Activated T-cell treated with anti-CD3 and anti-CD28 coated beads for 48 hours (primary cell): Measurements from ENCODE around the gene CUL5.
"Not testable (repeated sequence)": the region's sequence is repeated elsewhere in the genome, so short reads cannot be mapped to it uniquely, and the experiment has no call there.

Source experiments
- DNase-seq: peaks from one replicate; pipeline ENCODE4 v3.0.0-alpha.2; 2020; ENCODE audit warnings: low read depth

The CUL5 gene

GRCh38 chr11:108025387-108026080, 16.8 kb downstream of the CUL5 start:
- DNase-seq: no peak

- DNase-seq: no peak
Measured at GRCh38 chr11:108027057-108027456, 18.4 kb downstream of the CUL5 start.

DNA sequence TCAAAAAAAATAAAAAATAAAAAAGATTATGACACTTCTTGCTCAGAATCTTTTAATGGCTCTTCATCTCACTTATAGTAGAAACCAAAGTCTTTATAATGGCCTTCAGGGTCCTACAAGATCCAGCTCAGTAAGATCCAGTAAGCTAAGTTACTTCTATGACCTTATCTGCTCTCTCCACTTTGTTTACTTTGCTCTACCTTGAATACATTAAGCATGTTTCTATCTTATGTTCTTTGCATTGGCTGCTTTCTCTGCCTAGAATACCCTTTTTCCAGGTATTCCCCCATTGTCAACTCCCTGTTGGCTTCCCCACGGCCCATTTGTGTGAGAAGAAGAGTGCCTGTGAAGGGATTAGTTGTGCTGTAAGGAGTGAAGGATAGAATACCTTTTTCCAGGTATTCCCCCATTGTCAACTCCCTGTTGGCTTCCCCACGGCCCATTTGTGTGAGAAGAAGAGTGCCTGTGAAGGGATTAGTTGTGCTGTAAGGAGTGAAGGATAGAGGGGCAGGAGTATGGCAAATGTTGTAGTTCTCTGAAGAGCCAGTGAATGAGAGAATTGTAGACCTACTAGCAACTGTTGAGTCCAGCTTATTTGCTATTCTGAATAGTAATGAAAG, 20.2 kb downstream of the CUL5 start:
- DNase-seq: not testable (repeated sequence)

DNA sequence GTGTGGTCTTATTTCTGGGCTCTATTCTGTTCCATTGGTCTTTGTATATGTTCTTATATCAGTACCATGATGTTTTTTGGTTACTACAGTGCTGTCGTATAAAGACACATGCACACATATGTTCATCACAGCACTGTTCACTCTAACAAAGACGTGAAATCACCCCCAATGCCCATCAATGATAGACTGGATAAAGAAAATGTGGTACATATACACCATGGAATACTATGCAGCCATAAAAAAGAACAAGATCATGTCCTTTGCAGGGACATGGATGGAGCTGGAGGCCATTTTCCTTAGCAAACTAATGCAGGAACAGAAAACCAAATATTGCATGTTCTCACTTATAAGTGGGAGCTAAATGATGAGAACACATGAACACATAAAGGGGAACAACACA, 22.9 kb downstream of the CUL5 start:
- DNase-seq: not testable (repeated sequence)

- no peak for DNase-seq
Measured at GRCh38 chr11:108032800-108033199, 24.1 kb downstream of the CUL5 start.

GRCh38 chr11:108034034-108034433, 25.3 kb downstream of the CUL5 start:
- DNase-seq: no peak

- DNase-seq: no peak
Measured at GRCh38 chr11:108034952-108035351, 26.3 kb downstream of the CUL5 start.

- DNase-seq: no peak
Measured at GRCh38 chr11:108035690-108036089, 27.0 kb downstream of the CUL5 start.

DNA sequence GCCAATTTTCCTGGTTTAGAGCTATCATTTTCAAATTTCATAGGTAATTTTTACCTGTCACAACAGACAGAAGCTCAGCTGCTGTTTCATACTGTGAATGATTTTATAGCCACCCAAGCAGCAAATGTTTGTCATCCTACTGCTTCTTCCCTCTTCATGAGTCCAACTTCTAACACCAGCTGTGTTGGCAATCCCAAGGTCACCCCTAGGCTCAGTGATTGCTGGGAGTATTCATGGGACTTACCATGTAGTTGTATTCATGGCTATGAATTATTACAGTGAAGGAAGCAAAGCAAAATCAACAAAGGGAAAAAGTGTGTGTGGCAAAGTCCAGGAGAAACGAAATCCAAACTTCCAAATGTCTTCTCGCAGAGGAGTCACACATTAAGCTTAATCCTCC, 28.5 kb downstream of the CUL5 start:
- DNase-seq: no peak

- DNase-seq: no peak
Measured at GRCh38 chr11:108037636-108038035, 28.9 kb downstream of the CUL5 start.

DNA sequence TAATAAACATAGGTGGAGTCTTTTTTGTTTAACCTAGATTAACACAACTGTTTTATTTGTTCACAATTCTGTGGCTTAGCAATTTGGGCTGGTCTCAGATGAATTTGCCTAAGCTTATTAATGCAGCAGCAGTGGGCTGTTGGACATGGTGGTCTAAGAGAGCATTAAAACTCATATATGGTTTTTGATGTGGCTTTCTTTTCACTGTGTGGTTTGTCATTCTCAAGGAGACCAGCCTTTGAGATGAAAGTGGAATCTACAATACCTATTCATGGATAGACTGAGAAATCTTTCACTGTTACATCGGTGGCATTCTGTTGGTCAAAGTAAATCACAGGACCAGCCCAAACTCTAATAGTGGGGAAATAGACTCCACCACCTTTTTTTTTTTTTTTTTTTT, 39.6 kb downstream of the CUL5 start:
- no peak for DNase-seq

DNA sequence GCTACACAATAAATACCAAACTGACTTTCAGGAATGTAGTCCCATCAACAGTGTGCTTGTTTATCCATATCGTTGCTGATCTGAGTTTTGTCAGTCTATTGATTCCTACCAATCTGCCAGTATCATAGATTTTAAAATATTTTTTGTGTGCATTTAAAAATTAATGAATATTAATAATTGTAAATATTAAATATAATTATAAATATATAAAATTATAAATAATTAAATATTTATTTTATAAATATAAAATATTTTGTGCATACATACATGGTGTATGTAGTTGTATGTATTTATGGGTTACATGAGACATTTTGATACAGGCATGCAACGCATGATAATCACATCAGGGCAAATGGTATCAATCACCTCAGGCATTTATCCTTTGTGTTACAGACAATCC, 53.6 kb downstream of the CUL5 start:
- DNase-seq: no peak

- DNase-seq: no peak
Measured at GRCh38 chr11:108063410-108063809, 54.7 kb downstream of the CUL5 start.

- DNase-seq: no peak
Measured at GRCh38 chr11:108069947-108070346, 61.2 kb downstream of the CUL5 start.

DNA sequence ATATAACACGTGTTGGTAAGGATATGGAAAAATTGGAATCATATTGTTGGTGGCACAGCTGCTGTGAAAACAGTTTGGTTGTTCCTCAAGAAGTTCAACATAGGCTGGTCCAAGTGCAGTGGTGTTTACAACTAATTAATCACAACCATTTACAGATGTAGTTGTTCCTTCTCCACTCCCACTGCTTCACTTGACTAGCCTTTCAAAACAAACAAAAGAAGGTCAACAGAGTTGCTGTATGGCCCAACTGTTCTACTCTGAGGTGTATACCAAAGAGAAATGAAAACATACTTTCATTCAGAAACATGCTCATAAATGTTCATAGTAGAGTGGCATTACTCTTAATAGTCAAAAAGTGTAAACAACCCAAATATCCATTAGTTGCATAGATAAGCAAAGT, 76.1 kb downstream of the CUL5 start:
- no peak for DNase-seq

DNA sequence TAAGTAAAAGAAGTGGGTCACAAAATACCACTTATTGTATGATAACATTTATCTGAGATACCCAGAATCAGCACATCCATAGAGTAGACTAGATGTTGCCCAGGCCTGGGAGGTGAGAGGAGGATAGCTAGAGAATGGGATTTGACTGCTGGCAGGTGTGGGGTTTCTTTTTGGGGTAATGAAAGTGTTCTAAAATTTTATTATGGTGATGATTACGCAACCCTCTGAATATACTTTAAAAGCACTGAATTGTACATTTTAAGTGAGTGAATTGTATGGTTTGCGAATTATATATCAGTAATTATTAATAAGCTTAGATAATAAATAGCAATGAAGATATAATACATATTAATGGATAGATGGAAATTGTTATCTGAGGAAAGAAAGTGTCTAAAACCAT, 77.0 kb downstream of the CUL5 start:
- no peak for DNase-seq

DNA sequence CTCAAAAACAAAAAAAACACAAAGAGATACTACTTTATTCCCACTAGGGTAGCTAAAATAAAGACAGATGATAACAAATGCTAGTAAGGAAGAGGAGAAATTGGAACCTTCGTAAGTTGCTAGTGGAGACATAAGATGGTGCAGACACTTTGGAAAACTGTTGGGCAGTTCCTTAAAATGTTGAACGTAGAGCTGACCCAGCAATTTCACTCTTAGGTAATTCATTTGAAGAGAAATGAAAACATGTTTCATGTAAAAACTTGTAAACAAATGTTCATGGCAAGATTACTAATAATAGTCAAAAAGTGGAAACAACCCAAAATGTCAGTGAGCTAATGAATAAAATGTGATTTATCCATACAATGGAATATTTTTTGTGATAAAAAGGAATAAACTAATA, 83.4 kb downstream of the CUL5 start:
- no peak for DNase-seq

DNA sequence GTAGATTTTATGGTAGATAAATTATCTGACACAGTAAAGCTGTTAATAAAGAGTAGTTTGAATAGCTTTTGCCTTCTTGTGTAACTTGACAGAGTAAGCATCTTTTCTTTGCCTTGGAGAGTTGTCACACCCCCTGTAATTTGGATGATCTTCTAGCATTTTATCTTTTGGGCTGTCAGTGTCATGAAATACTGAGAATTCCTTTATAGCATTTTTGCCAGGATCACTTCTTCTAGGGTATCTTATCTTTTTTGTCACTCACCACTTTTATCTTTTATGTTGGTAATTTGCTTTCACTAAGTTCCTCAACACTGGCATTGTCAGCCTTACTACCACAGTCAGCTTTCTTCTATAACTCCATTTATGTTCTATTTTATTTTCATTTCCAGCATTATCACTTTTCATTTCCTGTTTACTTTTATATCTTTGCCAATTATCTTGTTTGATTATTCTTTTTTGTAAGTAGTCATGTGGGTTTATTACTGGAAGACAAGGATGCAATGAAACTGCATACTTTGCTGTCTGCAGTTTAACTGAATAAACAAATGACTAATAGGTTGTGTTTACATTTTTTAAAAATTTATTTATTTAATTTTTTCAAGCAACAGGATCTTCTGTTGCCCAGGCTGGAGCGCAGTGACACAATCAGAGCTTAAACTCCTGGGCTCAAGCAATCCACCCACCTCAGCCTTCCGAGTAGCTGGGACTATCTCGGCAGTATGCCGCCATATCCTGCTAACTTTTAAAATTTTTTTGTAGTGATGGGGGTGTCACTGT, 84.6 kb downstream of the CUL5 start:
- no peak for DNase-seq

- DNase-seq: no peak
Measured at GRCh38 chr11:108097179-108097578, 88.5 kb downstream of the CUL5 start.

DNA sequence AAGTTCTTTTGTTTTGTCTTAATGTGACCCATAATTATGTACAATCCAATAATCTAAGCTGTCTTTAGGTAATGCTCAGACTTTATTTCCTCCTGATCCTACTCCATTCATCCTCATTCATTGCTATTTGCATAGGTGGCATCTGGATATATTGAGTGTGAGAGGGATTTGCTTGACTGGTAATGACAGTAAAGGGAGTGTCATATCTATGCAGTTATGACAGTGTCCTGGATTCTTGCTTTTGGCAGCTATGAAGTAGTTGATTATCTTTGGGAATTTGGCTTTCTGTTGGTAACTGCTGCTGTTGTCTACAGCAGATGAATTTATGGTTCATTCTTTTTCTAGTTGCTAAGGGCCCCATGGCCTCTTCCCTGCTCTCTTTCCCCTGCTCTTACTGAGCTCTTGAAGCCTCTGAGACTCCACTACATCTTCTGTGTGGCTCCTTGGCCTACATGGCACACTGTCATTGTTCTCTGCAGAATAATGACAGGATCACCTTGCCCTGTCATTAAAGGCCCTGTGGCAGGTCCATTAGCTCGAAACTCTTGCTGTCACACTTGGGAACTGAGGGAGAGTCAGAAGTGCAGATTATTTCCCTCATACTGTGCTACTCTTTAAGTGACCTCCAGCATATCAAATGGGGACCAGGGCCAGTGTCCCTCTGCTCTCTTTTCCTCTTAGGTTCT, 92.5 kb downstream of the CUL5 start:
- no peak for DNase-seq

DNA sequence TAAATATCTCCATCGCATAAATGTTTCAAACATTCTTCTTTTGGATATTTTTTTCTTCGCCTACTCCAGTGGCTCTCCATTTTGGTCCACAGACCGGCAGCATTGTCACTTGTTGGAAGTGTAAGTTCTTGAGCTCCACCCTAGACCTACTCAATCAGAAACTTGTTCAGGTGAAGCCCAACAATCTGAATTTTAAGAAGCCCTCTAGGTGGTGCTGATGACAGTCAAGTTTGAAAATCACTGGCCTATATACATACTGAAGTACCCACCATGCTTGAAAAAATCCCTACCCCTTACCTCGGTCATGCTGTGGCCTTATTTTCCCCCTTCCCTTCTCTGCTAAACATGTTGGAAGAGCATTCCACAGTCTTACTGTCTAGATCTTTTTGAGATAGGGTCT, 102.4 kb downstream of the CUL5 start:
- DNase-seq: no peak

DNA sequence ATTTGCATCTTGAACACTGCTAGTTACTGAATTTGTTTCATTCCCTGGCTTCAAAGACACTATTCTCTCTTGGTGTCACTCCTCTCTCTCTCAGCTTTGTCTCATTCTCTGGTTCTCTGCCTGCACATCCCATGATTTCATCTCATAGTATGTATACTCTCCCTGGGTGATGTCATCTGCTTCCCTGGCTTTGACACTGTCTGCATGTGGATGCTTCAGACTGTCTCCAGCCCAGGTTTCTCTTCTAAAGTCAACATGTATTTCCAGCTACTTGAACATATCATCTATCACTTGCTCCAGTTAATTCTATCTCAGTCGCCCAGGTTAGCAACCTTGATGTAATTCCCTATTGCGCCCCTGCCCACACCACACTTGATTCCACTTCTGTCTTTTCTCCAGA, 103.4 kb downstream of the CUL5 start:
- DNase-seq: no peak
